ENCODE results near the gene LMBRD2.
A peak's percentile ranks its signal among the peaks of the same experiment; 100 is the strongest.

The LMBRD2 gene

GRCh38 chr5:36156121-36156601, 4.5 kb upstream of the LMBRD2 start:
- ChIA-PET CTCF (interaction anchor here (1.2 to 2.4 kb wide), 3 partner anchors 10 to 86 kb away, joined by 4 to 7 read pairs (median 6); partner anchors contain the start of gene NADK2), POLR2A (no interaction called here)

GRCh38 chr5:36155291-36155690, 3.6 kb upstream of the LMBRD2 start:
- POLR2A ChIA-PET = no interaction called here
- DNase-seq (ENCODE audit: extremely low spot score) = no peak

More at GRCh38 chr5:36156121-36156601, 4.5 kb upstream of the LMBRD2 start:
- DNase-seq (ENCODE audit: extremely low spot score) = no peak
- no peak for TF ChIP-seq CTCF (IDR thresholded peaks at IDR 0.05; ENCODE audit: control extremely low read depth, extremely low read depth, low read depth, missing control alignments)

GRCh38 chr5:36153726-36154125, 2.0 kb upstream of the LMBRD2 start:
- ChIA-PET POLR2A (no interaction called here), CTCF (interaction anchor here (1.1 to 1.7 kb wide), 2 partner anchors 75 to 88 kb away, joined by 3 to 9 read pairs; partner anchors contain the start of gene NADK2)
- no peak for DNase-seq (ENCODE audit: extremely low spot score)
- TF ChIP-seq CTCF (IDR thresholded peaks at IDR 0.05; ENCODE audit: control extremely low read depth, extremely low read depth, low read depth, missing control alignments) = no peak

More at GRCh38 chr5:36155291-36155690, 3.6 kb upstream of the LMBRD2 start:
- TF ChIP-seq CTCF (IDR thresholded peaks at IDR 0.05; ENCODE audit: control extremely low read depth, extremely low read depth, low read depth, missing control alignments) = no peak
- CTCF ChIA-PET = interaction anchor here (2.4 kb wide), 1 partner anchor 9 kb away, joined by 7 read pairs; no protein-coding TSS in a partner anchor

GRCh38 chr5:36153298-36153677, 1.6 kb upstream of the LMBRD2 start:
- ChIA-PET POLR2A (no interaction called here), CTCF (interaction anchor here (1.1 to 1.7 kb wide), 4 partner anchors 9 to 88 kb away, joined by 3 to 9 read pairs (median 6); partner anchors contain the start of gene NADK2)
- no peak for DNase-seq (ENCODE audit: extremely low spot score)
- no peak for TF ChIP-seq CTCF (IDR thresholded peaks at IDR 0.05; ENCODE audit: control extremely low read depth, extremely low read depth, low read depth, missing control alignments)

- no peak for TF ChIP-seq CTCF (IDR thresholded peaks at IDR 0.05; ENCODE audit: control extremely low read depth, extremely low read depth, low read depth, missing control alignments)
- CTCF ChIA-PET = interaction anchor here (0.6 to 3.0 kb wide), 7 partner anchors 9 to 89 kb away, joined by 3 to 12 read pairs (median 4); partner anchors contain the start of gene NADK2
- POLR2A ChIA-PET = interaction anchor here (1.0 kb wide), 1 partner anchor 89 kb away, joined by 3 read pairs; the partner anchor contains the start of gene NADK2
- DNase-seq (ENCODE audit: extremely low spot score) = peak; percentile 14
Measured at GRCh38 chr5:36152324-36153297, 924 bp upstream of the LMBRD2 start.

- TF ChIP-seq CTCF (IDR thresholded peaks at IDR 0.05; ENCODE audit: control extremely low read depth, extremely low read depth, low read depth, missing control alignments) = no peak
- ChIA-PET POLR2A (no interaction called here), CTCF (interaction anchor here (0.9 to 3.0 kb wide), 5 partner anchors 12 to 226 kb away, joined by 3 to 12 read pairs (median 4); no protein-coding TSS in a partner anchor)
- DNase-seq (ENCODE audit: extremely low spot score) = peak; percentile 50
Measured at GRCh38 chr5:36150676-36151433, 832 bp downstream of the LMBRD2 start.
